Measurements from ENCODE around the gene TMEM51.

- TF ChIP-seq POLR2AphosphoS5 (IDR thresholded peaks at IDR 0.05; ENCODE audit: borderline replicate concordance, low read depth, low read length) (no peak), EZH2 (IDR thresholded peaks at IDR 0.05) (no peak), FOXP2 (optimal IDR thresholded peaks at IDR 0.05; ENCODE audit: control extremely low read depth, extremely low read length, insufficient read depth) (no peak)
Observed at GRCh38 chr1:15231714-15232201, 78.2 kb downstream of the TMEM51 start.

Measured in SK-N-MC (cell line).